HG03108 (cell line): ENCODE data around the gene KRTAP10-7.
"Not testable (repeated sequence)": the region's sequence is repeated elsewhere in the genome, so short reads cannot be mapped to it uniquely, and the experiment has no call there.

Source experiments
- ATAC-seq: cut with Tn5 transposase; IDR thresholded peaks from one replicate; pipeline ENCODE4 v1.9.1; 2021; ENCODE audit warnings: moderate library complexity; ENCODE audit not compliant: unreplicated experiment

Gene KRTAP10-7, protein sequence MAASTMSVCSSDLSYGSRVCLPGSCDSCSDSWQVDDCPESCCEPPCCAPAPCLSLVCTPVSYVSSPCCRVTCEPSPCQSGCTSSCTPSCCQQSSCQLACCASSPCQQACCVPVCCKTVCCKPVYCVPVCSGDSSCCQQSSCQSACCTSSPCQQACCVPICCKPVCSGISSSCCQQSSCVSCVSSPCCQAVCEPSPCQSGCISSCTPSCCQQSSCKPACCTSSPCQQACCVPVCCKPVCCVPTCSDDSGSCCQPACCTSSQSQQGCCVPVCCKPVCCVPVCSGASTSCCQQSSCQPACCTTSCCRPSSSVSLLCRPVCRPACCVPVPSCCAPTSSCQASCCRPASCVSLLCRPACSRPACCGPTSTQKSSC

DNA sequence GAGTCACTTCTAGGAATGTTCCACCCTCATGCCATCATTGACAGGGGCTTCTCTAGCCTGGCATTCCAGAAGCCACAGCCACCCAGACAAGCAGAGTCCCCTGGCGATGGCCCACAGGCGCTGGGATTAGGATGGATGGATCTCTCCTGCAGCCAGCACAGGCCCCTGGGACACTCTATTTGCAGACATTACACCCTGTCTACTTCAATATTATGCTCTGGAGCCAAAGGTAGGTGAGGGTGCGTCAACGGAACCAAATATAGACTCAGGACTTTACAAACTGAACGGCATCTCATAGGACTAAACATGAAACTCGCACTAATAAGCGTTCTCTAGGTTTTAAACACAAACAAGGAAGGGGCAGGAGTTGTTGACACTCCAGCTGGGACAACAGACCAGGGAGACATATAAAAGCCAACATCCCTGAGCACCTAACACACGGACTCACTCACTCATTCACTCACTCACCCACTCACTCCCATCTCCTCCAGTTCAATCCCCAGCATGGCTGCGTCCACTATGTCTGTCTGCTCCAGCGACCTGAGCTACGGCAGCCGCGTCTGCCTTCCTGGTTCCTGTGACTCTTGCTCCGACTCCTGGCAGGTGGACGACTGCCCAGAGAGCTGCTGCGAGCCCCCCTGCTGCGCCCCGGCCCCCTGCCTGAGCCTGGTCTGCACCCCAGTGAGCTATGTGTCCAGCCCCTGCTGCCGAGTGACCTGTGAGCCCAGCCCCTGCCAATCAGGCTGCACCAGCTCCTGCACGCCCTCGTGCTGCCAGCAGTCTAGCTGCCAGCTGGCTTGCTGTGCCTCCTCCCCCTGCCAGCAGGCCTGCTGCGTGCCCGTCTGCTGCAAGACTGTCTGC lies at the start of gene KRTAP10-7:
Gene KRTAP10-7 (plus strand): TSS at position 480 of the 861 bp plus-strand sequence. CDS start 25 bp downstream, at position 505.
- not testable (repeated sequence) for ATAC-seq

DNA sequence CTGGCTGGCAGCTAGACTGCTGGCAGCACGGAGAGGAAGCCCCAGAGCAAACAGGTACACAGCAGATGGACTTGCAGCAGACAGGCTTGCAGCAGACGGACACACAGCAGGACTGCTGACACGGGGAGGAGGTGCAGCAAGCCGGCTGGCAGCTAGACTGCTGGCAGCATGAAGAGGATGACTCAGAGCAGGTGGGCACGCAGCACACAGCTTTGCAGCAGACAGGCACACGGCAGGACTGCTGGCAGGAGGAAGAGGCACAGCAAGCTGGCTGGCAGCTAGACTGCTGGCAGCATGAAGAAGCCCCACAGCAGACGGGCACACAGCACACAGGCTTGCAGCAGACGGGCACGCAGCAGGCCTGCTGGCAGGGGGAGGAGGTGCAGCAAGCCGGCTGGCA lies 49.6 kb upstream of the KRTAP10-7 start:
- ATAC-seq: no peak

DNA sequence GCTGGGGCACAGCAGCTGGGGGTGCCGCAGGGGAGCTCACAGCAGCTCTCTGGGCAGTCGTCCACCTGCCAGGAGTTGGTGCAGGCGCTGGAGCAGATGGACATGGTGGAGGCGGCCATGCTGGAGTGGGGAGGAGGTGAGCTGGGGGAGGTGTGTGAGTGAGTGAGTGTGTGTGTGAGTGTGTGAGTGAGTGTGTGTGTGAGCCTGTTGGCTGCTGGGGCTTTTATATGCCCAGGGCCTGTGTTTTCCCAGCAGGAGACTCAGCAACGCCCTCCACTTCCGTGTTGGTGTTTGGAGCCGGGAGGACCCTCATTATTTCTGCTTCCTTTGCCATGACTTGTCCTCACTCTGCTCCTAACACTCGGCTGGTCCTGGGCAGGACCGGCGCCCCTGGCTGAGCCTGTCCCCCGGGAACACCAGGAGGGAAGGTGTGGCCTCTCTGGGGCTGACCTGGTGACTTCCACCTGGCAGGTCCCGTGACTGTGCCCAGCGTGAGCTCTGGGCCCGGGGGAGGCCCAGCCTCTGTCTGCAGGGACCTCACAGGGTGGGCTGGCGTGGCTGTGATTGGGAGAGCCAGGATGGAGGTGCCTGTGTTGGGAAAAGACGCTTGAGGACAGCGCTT lies 48.9 kb upstream of the KRTAP10-7 start, which contains the start of gene KRTAP10-2:
Gene KRTAP10-2 (minus strand): TSS at position 166 of the 622 bp plus-strand sequence. CDS start 47 bp downstream, at position 119.
- ATAC-seq: no peak

DNA sequence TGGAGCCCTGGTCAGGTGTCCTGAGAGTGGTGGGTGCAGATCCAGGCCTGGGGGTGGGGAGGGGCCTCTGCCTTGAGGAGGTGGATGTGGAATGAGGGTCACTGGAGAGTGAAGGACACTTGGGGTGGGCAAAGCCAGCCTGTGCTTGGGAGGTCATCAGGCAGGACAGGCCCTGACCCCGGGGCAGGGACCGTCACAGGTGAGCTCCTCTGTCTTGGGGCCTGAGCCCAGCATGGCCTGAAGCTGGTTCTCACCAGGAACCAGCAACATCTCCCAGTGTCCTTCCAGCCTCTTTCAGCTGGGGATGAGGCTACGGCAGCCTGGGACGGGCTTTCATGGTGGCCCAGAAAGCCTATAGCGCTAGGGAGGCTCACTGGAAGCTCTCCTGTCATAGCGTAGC lies 48.3 kb upstream of the KRTAP10-7 start:
- no peak for ATAC-seq

DNA sequence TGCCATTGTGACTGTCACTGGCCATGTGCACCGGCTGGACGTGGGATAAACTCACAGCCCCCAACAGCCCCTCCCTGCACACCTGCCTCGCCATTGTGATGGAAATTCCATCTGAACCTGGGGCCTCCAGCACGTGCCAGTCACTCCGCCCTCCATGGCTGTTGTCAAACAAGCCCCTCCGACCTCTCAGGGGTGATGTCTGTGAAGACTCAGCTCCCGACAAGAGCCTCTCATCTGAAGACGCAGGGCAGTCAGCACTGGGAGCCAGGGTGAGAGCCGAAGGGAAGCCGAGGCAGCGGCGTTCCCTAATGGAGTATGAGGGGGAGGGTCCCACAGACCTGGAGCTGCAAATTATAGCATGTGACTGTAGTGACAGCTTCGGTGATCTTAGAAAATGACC lies 47.7 kb upstream of the KRTAP10-7 start:
- ATAC-seq: no peak

DNA sequence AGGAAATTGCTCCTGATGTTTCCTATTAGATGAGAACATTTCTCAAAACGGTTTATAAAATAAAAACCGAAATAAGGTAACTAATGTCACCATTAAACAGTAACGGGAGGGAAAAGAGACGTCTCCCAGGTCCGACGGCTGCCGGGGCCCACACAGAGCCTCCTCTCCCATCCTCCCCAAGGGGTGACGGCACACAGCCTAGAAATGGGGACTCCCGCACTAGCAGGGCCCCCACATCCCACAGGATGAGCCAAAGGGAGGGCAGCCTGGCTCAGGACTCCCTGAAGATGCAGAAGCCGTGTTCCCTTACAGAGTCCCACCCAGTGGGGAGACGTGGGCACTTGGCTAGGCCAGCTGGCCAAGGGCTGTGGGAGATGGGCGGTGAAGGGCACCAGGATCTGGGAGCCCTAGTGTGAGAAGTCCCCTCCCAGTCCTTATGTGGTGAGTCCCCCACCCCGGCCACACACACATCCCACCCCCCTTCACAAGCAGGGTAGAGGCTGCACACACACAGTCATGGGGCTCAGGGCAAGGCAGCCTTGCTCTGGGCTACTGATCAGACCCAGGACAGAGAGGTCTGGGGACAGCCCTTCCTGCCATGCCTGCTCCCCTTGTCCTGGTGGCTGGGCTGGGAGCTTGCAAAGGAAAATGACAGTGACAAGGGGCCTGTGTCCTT lies 45.1 kb upstream of the KRTAP10-7 start:
- no peak for ATAC-seq

DNA sequence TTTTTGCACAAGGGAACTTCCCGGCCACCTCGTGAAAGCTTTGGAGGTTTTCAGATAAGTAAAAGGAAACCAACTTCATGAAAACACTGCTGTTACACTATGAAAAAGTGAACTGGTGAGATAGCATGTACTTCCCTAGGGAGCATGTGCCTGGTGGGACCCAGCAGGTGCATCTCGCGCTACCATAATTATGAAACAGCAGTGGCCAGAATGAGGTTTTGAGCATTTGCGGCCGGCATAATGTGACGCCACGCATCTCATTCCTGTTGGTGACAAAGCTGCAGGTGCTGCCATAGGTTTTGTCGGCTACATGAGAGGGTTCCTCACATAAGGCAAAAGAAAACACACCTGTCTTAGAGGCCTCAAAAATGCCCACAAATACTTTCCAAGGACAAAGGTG lies 43.5 kb upstream of the KRTAP10-7 start:
- ATAC-seq: no peak

DNA sequence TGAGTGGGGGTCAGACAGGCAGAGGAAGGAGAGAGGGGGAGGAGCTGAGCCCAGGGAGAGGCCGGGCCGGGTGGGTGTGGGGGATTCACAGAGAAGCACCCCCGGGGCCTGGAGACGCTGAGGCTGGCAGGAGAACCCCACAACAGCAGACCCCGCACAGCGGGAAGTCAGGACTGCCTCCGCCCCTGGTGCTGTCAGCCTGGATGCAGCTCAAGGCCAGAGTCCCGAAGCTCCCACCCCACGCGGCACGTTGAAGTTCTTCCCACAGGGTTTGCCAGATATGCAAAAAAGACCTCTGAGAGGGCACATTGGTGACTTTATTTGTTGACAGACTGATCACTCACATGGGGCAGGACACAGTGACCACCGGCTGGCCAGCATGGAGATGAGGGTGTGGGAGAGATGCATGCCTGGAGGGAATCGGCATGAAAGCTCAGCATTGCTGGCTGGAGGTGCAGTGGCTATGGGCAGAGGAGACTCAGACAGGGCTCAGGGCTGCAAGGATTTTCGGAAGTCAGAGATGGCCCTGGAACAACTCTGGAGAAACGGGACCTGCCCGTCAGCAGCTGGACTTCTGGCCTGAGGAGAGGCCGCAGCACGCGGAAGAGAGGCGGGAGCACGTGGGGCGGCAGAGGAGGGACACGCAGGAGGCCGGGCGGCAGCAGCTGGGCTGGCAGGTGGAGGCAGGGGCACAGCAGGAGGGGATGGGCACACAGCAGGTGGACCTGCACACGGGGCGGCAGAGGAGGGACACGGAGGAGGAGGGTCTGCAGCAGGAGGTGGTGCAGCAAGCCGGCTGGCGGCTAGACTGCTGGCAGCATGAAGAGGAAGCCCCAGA lies 42.7 kb upstream of the KRTAP10-7 start:
- no peak for ATAC-seq

DNA sequence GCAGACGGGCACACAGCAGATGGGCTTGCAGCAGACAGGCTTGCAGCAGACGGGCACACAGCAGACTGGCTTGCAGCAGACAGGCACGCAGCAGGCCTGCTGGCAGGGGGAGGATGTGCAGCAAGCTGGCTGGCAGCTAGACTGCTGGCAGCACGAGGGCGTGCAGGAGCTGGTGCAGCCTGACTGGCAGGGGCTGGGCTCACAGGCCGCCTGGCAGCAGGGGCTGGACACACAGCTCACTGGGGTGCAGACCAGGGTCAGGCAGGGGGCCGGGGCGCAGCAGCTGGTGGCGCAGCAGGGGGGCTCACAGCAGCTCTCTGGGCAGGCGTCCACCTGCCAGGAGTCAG lies 42.1 kb upstream of the KRTAP10-7 start:
- ATAC-seq: not testable (repeated sequence)

DNA sequence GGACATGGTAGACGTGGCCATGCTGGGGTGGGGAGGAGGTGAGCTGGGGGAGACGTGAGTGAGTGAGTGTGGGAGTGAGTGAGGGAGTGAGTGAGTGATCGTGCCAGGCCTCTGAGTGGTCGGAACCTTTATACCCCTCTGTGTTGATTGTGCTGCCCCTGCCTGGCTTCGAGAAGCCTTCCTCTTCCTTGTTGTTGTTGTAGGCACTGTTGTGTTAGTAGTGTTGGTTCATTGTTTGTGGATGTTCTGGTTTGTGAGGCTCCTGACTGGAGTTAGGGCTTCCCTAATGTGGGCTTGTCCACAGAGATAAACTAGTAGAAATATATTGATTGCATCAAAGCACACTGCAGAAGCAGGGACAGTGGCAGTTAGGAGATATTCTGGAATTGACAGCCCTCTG lies 41.7 kb upstream of the KRTAP10-7 start, which contains the start of gene KRTAP10-3:
Gene KRTAP10-3 (minus strand): TSS at position 101 of the 400 bp plus-strand sequence. CDS start 80 bp downstream, at position 21.
- no peak for ATAC-seq

DNA sequence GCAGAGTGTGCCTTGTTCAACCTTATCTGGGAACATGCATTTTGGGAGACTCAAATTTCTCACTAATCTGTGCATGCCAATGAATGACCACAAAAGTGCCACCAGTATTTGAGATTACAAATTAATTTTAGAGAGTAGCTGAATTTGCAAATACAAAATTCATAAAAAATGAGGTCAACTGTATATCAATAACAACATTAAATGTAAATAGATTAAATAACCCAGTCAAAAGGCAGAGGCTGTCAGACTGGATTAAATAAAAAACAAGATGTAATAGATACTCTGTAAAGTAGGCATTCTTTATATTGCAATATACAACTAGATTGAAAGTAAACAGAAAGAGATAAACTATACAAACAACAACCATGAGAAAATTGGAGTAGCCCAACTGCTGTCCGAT lies 36.3 kb upstream of the KRTAP10-7 start:
- no peak for ATAC-seq

DNA sequence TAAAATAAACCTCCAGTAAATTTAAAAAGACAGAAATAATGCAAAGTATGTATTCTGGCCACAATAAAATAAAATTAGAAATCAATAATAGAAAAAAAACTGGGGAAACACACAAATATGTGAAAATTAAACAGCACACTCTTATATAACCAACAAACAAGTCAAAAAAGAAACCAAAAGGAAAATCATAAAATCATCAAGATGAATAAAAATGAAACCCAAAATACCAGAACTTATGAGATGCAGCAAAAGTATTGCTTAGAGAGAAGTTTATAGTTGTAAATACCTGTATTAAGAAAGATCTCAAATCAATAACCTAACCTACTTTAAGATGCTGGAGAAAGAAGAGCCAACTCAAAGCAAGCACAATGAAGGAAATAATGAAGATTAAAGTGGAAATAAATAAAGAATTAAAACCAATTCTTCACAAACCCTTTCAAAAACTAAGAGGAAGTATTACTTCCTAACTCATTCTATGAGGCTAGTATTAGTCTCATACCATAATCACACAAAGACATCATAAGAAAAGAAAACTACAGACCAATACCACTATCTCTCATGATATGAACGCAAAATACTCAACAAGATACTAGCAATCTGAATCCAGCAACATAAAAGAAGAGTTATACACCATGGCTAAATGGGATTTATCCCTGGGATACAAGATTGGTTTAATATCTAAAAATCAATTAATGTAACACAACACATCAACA lies 35.4 kb upstream of the KRTAP10-7 start:
- ATAC-seq: no peak

DNA sequence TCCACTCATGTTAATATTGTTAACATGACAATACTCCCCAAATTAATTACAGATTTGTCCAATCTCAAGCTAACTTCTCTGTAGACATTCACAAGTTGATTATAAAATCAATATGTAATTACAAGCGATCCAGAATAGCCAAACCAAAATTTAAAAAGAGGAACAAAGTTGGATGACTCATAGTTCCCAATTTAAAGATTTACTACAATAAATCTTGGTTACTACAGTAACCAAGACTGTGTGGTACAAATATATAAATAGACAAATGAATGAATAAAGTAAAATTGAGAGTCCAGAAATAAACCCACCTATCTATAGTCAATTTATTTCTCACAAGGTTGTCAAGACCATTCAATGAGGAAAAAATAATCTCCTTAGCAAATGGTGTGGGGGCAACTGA lies 34.0 kb upstream of the KRTAP10-7 start:
- ATAC-seq: no peak

DNA sequence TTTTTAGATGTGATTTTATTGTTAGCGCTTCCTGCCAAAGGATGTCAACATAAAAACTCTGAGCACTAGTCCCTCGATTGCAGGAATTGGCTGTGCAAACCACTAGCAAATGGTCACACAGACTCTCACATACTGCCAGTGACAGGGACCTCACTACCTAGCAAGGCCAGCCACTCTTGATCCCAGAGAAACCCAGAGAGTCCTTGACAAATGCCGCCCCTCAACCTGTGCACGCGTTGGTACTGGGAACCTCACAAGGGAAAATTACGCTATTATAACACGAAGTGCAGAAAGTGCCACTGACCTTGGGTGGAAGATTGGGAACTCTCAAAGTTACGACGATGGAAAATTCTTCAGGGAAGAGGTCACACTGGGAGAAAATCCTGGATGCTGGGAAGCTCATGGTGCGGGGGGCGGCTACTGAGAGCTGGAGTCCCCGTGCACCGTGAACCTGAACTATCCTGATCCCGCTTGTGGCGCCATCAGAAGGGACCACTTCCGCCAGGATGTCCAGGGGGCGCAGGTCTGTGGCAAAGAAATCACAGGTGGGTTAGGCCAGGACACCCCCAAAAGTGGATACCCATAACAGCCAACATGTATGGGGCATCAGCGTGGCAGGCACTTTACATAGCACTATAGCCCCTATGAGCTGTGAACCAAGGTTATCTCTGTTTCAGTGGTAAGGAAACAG lies 32.8 kb upstream of the KRTAP10-7 start:
- ATAC-seq: no peak

DNA sequence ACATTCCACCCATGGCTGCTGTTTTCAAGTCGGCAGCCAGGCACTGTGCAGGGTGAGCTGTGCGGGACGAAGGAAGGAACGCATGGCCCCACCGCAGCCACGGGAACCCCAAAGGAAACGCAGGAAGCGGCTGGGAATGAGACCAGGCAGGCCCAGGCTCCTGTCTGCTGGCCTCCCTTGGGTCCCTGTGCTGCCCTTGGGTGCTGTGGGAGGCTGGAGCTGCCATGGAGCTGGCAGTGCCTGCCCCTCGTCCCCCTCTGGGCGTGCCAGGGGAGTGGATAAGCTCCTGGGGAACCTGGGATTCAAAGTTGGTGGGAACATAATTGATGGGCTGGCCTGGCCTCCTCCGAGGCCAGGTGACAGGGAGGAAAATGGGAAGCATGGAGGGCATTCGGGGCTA lies 32.1 kb upstream of the KRTAP10-7 start:
- no peak for ATAC-seq

DNA sequence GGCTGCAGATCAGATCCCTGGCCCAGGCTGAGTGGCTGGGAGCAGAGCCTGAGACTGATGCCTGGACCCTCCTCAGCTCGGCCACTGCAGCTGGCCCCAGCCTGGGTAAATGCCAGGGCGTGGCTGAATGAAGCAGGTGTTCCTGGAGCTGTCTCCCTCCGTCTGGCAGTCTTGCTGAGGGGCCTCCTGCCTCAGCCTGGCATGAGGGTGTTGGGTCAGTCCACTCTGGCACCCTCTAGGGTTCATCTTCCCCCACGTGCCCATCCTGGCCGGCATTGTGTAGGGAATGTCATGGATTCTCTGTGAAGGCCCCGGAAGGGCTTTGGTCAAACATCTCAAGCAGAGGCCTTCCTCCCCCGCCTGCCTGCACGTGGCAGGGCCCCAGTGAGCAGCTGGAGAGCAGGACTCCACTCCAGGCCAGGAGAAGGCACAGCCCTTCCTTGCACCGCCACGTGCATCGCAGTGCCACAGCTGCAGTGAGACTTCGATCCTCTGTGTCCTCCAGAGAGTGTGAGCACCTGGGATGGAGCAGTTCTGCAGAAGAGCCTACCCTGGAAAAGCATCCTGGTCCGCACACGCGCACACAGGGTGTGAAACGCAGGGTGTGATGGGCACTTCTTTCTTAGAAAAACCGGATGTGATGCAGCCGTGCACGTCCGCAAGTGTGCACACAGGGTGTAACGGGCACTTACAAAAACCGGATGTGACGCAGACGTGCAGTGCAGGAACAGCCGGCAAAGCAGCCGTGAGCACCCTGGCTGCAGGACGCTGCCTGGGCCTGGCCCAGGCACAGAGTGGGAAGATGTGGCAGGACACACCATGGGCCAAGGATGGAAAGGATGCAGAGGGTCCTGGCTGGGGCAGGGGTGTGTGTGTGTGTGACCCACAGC lies 31.5 kb upstream of the KRTAP10-7 start:
- no peak for ATAC-seq

DNA sequence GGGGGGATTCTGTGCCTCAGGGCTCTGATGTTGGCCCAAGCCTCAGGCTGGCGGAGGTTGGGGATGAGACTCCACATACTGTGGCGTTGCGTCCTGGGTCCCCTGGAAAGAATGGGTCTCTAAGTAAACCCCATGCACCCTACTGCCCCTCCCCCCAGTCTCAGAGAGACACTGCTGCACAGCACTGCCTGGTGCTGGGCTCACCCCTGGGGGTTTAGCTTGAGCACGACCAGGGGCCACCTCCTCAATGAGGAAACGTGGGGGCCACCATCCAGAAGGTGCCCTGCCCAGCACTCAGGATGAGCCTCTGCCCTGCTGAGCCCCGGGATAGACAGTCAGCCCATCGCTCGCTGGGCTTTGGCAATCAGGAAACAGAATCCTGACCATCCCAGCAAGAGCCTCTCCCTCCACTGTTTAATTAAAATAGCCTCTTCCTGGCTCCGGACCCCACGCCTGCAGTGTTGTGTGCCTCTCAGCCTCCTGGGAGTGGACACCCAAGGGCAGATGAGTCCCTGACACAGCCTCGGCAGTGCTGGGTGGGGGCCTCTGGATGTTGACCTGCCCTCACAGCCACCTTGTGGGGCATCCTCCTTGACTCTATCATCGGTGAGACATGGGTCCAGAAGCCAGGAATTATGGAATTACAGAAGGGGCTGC lies 30.4 kb upstream of the KRTAP10-7 start:
- ATAC-seq: no peak
